BE2C (cell line): ENCODE results near the gene CDK1.

ENCODE experiments used
- DNase-seq: peaks from one replicate; pipeline ENCODE4 v3.0.0-alpha.2; 2020
- H3K27me3 ChIP-seq: fragments of 250-450 bp; sonication (Bioruptor Pico); 2 replicates; pipeline ENCODE4 v1.5.1; 2020; ENCODE audit warnings: mild to moderate bottlenecking
- H3K36me3 ChIP-seq: fragments of 250-450 bp; sonication (Bioruptor Pico); 2 replicates; pipeline ENCODE4 v1.5.1; 2020; ENCODE audit warnings: mild to moderate bottlenecking
- H3K4me1 ChIP-seq: fragments of 250-450 bp; sonication (Bioruptor Pico); 2 replicates; pipeline ENCODE4 v1.5.1; 2020
- H3K4me3 ChIP-seq: 2 replicates; pipeline ENCODE4 v1.5.1; 2011; ENCODE audit warnings: low read depth, low read length
- H3K9me3 ChIP-seq: fragments of 250-450 bp; sonication (Bioruptor Pico); 2 replicates; pipeline ENCODE4 v1.5.1; 2020
- TF ChIP-seq, protein P1 (sequence below): IDR thresholded peaks from 2 replicates; pipeline ENCODE4 v1.5.1; 2012; ENCODE audit warnings: mild to moderate bottlenecking, low read depth, low read length

The CDK1 gene

DNA sequence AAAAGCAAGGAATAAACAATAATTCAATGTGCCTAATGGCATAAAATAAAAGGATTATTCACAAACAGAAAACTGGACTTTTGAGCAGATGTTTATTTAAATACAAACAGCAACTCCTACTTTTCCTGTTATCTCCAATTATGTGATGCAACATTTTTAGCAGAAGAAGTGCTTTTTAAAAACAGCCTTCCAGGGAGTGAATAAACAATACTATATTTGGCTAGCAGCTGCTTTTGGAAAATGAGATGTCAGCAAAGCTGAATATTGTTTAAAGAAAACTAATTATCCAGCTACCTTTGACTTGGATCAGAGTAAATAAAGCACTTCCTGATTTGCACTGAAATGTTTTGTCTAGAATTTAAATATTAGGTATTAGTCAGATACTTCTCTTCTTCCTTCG is 23.2 kb downstream of the CDK1 start:
- Histone ChIP-seq H3K9me3 (no peaks in the 10 kb centered on the region), H3K4me1 (no peaks in the 10 kb centered on the region), H3K27me3 (no peaks in the 10 kb centered on the region), H3K4me3 (no peak overlapping the region), H3K36me3 (peaks cover 13% of the 10 kb centered on the region)
- TF ChIP-seq, protein P1, sequence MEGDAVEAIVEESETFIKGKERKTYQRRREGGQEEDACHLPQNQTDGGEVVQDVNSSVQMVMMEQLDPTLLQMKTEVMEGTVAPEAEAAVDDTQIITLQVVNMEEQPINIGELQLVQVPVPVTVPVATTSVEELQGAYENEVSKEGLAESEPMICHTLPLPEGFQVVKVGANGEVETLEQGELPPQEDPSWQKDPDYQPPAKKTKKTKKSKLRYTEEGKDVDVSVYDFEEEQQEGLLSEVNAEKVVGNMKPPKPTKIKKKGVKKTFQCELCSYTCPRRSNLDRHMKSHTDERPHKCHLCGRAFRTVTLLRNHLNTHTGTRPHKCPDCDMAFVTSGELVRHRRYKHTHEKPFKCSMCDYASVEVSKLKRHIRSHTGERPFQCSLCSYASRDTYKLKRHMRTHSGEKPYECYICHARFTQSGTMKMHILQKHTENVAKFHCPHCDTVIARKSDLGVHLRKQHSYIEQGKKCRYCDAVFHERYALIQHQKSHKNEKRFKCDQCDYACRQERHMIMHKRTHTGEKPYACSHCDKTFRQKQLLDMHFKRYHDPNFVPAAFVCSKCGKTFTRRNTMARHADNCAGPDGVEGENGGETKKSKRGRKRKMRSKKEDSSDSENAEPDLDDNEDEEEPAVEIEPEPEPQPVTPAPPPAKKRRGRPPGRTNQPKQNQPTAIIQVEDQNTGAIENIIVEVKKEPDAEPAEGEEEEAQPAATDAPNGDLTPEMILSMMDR = no peak
- DNase-seq = no peak

DNA sequence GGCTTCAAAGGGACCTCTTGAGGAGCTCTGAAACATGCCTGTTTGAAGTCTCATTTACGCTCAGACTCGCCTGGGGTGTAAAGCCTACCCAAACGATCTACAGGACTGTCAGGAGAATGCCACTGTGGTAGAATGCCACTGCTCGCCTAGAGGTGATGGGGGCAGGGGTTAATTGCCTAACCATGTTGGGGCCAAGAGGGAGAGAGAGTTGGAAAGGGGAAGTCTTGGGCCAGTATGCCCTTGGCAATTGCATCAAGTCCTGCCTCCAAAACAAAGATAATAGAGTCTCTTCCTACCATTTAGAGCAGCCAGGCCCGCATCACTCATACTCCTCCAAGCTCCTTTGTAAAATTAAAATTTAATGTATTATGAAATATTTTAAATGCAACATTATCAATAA is 25.2 kb downstream of the CDK1 start:
- H3K4me3 ChIP-seq = no peak overlapping the region
- TF ChIP-seq, protein P1 = no peak
- H3K9me3 ChIP-seq = no peaks in the 10 kb centered on the region
- H3K4me1 ChIP-seq = no peaks in the 10 kb centered on the region
- no peak for DNase-seq
- no peaks in the 10 kb centered on the region for H3K27me3 ChIP-seq
- no peaks in the 10 kb centered on the region for H3K36me3 ChIP-seq

DNA sequence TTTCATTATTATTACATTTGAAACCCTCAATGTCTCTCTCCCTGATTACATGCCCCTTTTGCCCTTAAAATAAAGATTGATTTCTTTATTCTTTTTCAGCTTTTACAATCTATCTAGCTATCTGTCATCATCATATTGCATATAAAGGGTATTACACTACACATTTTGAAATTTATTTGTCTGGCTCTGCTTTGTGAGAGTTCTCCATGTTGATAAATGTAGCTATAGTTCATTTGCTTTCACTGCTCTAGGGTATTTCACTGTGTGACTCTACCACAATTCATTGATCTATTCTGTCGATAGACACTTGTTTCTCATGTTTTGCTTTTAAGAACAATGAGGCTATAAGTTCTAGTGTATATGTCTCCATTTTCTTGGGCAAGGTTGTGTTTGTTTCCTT is 25.6 kb downstream of the CDK1 start:
- no peak for DNase-seq
- Histone ChIP-seq H3K4me1 (no peaks in the 10 kb centered on the region), H3K9me3 (no peaks in the 10 kb centered on the region), H3K4me3 (no peak overlapping the region), H3K27me3 (no peaks in the 10 kb centered on the region), H3K36me3 (no peaks in the 10 kb centered on the region)
- TF ChIP-seq, protein P1 = no peak

DNA sequence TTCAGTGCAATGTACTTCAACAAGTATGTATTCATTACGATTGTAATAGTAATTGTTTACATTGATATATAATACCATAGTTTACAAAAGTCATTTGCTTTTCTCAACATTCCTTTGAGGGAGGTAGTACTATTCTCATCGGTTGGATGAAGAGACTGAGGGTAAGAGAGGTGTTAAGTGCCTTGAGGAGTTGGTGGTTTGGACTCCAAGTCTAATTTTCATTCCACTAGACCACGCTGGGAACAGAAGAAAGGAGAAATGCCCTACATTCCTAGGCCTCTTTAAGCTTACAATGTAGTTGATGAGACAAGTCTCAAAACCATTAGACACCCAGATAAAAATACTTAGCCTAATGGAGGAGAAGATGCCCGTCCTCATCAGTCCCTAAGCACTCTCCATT is 28.6 kb downstream of the CDK1 start:
- Histone ChIP-seq H3K4me3 (no peak overlapping the region), H3K4me1 (no peaks in the 10 kb centered on the region), H3K27me3 (no peaks in the 10 kb centered on the region), H3K9me3 (no peaks in the 10 kb centered on the region), H3K36me3 (no peaks in the 10 kb centered on the region)
- TF ChIP-seq, protein P1 = no peak
- no peak for DNase-seq

DNA sequence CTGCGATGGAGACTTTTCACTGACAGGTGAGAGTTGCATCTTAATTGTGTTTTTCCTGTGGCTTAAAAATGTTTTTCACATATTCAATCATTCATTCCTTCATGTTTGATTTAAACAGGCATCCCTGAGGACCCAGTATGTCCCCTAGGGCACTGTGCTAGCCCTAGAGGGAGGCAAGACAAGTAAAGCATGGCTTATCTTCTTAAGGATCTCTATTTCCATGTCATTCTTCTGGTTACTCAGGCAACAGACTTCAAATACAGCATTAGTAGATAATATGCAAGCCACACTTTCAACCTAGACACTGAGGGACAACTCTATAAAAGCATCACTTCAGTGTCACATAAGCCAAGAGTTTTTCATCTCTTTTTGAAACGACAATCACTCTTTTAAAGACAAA is 29.2 kb downstream of the CDK1 start:
- H3K36me3 ChIP-seq = no peaks in the 10 kb centered on the region
- no peaks in the 10 kb centered on the region for H3K9me3 ChIP-seq
- TF ChIP-seq, protein P1 = no peak
- H3K27me3 ChIP-seq = no peaks in the 10 kb centered on the region
- H3K4me3 ChIP-seq = no peak overlapping the region
- no peak for DNase-seq
- H3K4me1 ChIP-seq = no peaks in the 10 kb centered on the region

DNA sequence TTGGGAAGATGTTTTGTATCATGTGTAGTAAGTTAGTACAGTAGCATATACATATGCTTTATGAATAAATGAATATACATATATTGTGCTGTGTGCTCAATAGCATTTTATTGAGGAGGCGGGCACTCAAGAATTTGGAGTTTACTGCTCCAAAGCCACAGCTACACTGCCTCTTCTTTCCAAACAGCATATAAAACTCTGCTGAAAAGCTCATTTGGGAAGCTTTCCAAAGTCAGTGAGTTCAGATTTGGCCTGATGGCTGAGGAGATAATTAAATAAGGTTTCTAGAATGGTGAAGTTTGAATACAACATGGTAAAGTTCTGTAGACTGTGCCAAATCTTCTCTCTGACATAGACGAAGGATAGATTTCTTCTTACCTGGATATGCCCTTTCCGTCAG is 29.8 kb downstream of the CDK1 start:
- H3K36me3 ChIP-seq = no peaks in the 10 kb centered on the region
- TF ChIP-seq, protein P1 = no peak
- DNase-seq = no peak
- H3K4me1 ChIP-seq = no peaks in the 10 kb centered on the region
- H3K4me3 ChIP-seq = no peak overlapping the region
- no peaks in the 10 kb centered on the region for H3K27me3 ChIP-seq
- H3K9me3 ChIP-seq = no peaks in the 10 kb centered on the region
